ENCODE data around the gene KCNK4.

The KCNK4 gene

GRCh38 chr11:64343767-64344559 lies 52.9 kb downstream of the KCNK4 start:
- no peak for DNase-seq (ENCODE audit: low read depth in 2 of 2, low spot score in 1 of 2)

DNA sequence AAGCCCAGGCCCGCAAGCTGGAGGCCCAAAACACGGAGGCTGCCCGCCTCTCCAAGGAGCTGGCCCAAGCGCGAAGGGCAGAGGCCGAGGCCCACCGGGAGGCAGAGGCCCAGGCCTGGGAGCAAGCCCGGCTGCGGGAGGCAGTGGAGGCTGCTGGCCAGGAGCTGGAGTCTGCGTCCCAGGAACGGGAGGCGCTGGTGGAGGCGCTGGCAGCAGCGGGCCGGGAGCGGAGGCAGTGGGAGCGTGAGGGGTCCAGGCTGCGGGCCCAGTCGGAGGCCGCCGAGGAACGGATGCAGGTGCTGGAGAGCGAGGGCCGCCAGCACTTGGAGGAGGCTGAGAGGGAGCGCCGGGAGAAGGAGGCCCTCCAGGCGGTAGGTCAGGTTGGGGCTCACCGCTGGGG lies 53.7 kb downstream of the KCNK4 start:
- DNase-seq (ENCODE audit: low read depth in 2 of 2, low spot score in 1 of 2): no peak

GRCh38 chr11:64347193-64347867 lies 56.2 kb downstream of the KCNK4 start:
- DNase-seq (ENCODE audit: low read depth in 2 of 2, low spot score in 1 of 2): no peak

- DNase-seq (ENCODE audit: low read depth in 2 of 2, low spot score in 1 of 2): no peak
These were observed 57.4 kb downstream of the KCNK4 start for GRCh38 chr11:64348383-64349024.

DNA sequence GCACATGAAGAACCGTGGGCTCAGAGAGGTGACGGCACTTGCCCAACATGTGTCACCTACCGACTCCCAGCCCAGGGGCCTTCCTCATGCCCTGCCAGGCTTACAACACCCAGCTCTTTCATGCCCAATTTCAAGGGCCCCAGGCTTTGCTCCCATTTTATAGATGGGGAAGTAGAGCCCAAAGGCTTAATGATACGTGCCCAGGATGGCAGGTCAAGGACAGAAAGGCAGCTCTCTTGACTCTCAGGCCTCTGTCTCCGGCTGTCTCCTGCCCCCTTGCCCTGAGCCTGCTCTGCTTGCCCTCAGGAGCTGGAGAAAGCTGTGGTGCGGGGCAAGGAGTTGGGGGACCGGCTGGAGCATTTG lies 57.9 kb downstream of the KCNK4 start:
- DNase-seq (ENCODE audit: low read depth in 2 of 2, low spot score in 1 of 2): no peak

- DNase-seq (ENCODE audit: low read depth in 2 of 2, low spot score in 1 of 2): no peak
These were observed 58.3 kb downstream of the KCNK4 start for GRCh38 chr11:64349404-64349803.
